Fibroblast of lung (primary cell): ENCODE results near the gene EYS.

ENCODE experiments used
- EZH2 ChIP-seq: IDR thresholded peaks from 2 replicates; pipeline ENCODE4 v1.5.1; 2012; ENCODE audit warnings: low read length, control low read depth, mild to moderate bottlenecking; ENCODE audit errors: missing control alignments
- TF ChIP-seq, protein P1 (sequence below), 2 donors: IDR thresholded peaks in 1 of 2; conservative IDR thresholded peaks in 1 of 2; 1 replicate in 1 of 2; 2 replicates in 1 of 2; pipeline ENCODE4 v1.5.1; 2011 to 2012; ENCODE audit warnings: low read length in 2 of 2, control low read depth in 1 of 2, inconsistent platforms in 1 of 2, low read depth in 1 of 2, mild to moderate bottlenecking in 1 of 2

DNA sequence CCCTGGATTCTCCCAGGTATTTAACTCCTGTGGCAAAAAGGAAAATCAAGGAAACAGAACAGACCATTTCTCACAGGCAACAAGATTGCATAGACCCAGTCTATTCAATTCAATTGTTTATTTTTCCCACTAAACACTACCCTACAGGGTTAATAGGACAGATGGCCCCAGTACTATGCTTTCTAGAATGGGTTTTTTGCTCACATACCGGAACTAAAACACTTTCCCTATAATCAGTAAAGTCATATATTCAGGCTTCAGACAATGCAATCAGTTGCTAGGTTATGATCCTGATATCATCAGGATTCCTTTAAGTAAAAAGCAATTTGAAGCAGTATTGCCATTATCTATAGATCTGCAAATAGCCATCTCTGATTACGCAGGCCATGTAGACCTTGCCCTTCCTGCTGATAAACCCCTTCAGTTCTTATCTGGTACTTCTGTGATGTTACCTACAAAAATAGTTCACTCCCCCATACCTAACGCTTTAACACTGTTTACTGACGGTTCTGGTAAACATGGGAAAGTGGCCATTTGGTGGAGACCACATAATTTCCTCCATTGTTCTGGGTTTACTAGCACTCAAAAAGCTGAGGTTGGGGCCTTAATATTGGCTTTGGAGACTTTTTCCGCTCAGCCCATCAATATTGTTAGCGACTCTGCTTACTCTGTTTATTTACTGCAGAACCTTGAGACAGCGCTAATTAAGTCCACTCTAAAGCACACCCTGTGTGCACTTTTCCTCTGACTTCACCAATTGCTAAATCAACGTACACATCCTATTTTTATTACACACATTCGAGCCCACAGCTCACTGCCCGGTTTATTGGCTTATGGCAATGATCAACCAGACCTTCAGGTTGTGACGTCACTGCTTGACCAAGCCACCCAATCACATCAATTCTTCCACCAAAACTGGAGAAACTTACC lies 1405.5 kb downstream of the EYS start:
- TF ChIP-seq, protein P1, sequence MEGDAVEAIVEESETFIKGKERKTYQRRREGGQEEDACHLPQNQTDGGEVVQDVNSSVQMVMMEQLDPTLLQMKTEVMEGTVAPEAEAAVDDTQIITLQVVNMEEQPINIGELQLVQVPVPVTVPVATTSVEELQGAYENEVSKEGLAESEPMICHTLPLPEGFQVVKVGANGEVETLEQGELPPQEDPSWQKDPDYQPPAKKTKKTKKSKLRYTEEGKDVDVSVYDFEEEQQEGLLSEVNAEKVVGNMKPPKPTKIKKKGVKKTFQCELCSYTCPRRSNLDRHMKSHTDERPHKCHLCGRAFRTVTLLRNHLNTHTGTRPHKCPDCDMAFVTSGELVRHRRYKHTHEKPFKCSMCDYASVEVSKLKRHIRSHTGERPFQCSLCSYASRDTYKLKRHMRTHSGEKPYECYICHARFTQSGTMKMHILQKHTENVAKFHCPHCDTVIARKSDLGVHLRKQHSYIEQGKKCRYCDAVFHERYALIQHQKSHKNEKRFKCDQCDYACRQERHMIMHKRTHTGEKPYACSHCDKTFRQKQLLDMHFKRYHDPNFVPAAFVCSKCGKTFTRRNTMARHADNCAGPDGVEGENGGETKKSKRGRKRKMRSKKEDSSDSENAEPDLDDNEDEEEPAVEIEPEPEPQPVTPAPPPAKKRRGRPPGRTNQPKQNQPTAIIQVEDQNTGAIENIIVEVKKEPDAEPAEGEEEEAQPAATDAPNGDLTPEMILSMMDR (conservative IDR thresholded peaks at IDR 0.05 in 1 of 2, IDR thresholded peaks at IDR 0.05 in 1 of 2; ENCODE audit: low read depth in 1 of 2, low read length in 2 of 2): no peak
- TF ChIP-seq EZH2: no peak
